Femur (tissue), 1 donor: ENCODE measurements around the gene GRAMD2A.

ENCODE experiments used
- DNase-seq: peaks from one replicate; pipeline ENCODE4 v3.0.0-alpha.2; 2017

The GRAMD2A gene

GRCh38 chr15:72128359-72128758, 69.2 kb downstream of the GRAMD2A start:
- DNase-seq = no peak

- no peak for DNase-seq
Observed at GRCh38 chr15:72127724-72128322, 69.8 kb downstream of the GRAMD2A start.

GRCh38 chr15:72124218-72124617, 73.4 kb downstream of the GRAMD2A start:
- DNase-seq = no peak

GRCh38 chr15:72118017-72118978, 79.3 kb downstream of the GRAMD2A start, which contains the start of the genes MYO9A and SENP8:
Gene MYO9A, minus strand, starts transcription at chr15:72118150. Its CDS starts 71,587 bp downstream, at chr15:72046563.
Gene SENP8, plus strand, starts transcription at chr15:72118403. Its CDS starts 21,221 bp downstream, at chr15:72139624.
- peak; percentile 99 for DNase-seq

- DNase-seq = peak; percentile 87
Observed at GRCh38 chr15:72117486-72118016, 80.0 kb downstream of the GRAMD2A start.

GRCh38 chr15:72116731-72117485, 80.7 kb downstream of the GRAMD2A start:
- DNase-seq = peak; percentile 29

GRCh38 chr15:72113347-72114031, 84.1 kb downstream of the GRAMD2A start:
- DNase-seq = no peak

- DNase-seq = no peak
Observed at GRCh38 chr15:72112805-72113204, 84.8 kb downstream of the GRAMD2A start.

GRCh38 chr15:72112116-72112515, 85.5 kb downstream of the GRAMD2A start:
- DNase-seq = peak; percentile 65

- no peak for DNase-seq
Observed at GRCh38 chr15:72110355-72110754, 87.2 kb downstream of the GRAMD2A start.
